ENCODE results near the gene WDR33.

WDR33 gene

DNA sequence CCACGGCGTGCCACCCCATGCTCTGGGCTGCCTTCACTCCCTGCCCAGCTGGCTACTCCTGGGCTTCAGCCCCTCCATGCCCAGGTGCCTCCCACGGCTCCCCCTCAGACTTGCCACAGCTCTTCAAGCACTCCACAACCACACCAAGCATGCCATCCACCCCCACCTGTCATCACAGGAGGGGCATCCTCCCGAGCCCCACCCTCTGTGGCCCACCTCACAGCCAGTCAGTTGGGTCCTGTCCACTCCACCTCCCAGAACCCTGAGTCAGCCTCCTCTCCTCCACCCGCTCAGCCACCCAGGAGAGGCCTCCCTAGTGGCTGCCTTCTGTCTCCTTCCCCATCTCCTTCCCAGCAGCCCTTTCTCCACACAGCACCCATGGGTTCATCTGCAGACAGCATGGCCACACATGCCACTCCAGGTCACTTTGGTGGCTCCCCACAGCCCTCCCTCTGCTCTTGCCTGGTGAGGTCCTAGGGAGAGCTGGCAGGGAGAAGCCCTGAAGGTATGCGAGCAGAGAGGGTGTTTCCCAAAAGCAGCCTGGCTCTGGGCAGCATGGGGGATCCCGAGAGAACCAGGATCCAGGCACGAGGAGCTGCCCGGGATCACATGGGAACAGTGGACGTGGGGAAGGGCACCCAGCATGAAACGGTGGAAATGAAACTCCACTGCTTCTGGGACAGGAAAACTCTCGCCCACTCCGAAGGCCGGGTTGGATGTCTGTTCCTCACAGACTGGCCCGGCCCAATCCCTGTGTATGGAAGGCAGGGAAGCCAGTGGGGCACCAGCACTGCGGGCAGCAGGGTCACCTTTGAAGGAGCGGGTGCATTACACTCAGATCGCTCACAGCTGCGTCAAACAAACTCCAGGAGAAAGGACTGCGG is 138.4 kb downstream of the WDR33 start:
- no peak for DNase-seq (ENCODE audit: low read depth)

DNA sequence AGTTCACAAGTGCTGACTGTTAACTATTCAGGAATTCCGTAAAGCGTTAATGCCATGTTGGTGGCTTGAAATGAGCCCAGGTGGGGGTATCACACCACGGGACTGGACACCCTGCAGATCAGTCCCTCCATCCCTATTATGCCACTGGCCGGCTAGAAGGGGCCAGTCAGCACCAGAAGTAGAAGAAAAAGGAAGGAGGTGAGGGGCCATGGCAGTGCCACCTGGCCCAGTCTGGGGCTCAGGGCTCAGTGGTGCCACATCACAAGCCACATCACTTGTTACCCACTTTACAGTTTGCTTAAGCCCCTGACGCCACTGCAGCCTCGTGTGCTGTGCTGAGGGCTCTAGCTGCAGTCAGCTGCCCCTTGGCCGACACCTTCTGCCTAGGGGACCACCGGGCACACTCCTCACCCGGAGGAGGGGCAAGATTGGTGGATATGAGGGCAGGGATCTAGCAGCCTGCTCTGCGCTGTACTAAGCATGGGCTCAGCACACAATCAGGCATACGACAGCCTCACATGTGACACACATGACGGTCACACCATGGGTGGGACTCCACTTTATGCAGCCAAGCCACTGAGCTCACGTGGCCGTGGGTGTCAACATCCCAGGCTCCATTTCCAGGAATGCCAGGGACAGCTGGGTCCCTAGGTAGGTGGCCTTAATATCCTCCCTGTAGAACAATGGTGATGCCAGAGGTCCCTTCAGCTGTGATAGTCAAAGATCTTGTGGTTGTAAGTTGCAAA is 139.2 kb downstream of the WDR33 start:
- no peak for DNase-seq (ENCODE audit: low read depth)

GRCh38 chr2:127670957-127671290 is 140.0 kb downstream of the WDR33 start:
- no peak for DNase-seq (ENCODE audit: low read depth)

DNA sequence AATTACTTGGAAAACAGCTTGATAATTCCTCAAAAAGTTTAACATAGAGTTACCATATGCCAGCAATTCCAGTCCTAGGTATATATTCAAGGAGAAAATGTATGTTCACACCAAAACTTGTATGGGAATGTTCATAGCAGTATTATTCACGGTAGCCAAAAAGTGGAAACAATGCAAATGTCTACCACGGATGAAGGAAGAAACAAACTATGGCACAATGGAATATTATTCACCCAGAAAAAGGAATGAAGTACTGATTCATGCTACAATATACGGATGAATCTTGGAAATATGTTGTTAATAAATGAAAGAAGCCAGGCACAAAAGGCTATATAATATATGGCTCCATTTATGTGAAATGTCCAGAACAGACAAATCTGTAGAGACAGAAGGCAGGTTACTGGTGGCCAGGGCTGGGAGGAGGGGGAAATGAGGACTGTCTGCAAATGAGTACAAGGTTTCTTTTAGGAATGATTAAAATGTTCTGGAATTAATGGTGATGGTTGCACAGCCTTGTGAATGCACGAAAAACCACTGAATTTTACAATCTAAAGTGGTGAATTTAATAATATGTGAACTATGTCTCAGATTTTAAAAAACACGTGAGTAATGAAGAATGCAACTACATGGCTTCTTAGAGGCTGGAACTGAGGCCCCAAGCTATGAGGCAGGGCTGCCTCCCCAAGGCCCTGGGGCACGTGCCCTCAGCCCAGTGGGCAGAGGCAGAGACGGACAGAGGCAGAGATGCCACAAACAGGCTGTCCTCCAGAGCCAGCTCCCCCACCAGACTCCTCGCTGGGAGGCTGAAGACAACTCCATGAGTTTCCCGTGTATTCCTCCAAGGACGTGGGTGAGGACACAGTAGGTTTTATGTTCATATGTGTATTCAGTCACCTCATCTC is 140.7 kb downstream of the WDR33 start:
- no peak for DNase-seq (ENCODE audit: low read depth)

DNA sequence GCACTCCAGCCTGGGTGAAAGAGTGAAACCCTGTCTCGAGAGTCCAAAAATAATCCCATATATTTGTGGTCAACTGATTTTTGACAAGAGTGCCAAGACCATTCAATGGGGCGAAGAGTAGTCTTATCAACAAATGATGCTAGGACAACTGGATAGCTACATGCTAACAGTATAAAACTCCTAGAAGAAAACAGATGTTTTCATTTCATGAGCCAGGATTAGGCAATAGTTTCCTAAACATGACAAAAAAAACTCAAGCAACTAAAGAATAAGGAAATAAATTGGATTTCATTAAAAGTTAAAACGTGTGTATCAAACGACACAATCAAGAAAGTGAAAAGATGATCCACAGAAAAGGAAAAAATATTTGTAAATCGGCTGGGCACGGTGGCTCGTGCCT is 141.9 kb downstream of the WDR33 start:
- DNase-seq (ENCODE audit: low read depth) = no peak

GRCh38 chr2:127665267-127665893 is 145.6 kb downstream of the WDR33 start:
- DNase-seq (ENCODE audit: low read depth) = no peak

DNA sequence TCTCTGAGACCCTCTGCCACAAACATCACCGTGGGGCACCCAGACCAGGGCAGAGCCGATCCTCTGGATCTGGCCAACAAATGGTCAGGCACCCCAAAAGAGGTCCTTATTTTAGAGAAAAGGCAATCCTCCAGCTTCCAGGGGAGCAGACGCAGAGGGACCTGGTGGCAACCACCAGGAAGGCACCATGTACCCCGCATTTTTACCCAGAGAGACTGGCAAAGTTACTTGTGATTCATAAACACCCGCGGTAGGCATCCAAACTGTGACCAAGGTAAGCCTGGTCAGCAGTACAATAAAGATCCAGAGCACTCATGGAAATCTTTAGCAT is 146.1 kb downstream of the WDR33 start:
- no peak for DNase-seq (ENCODE audit: low read depth)

DNA sequence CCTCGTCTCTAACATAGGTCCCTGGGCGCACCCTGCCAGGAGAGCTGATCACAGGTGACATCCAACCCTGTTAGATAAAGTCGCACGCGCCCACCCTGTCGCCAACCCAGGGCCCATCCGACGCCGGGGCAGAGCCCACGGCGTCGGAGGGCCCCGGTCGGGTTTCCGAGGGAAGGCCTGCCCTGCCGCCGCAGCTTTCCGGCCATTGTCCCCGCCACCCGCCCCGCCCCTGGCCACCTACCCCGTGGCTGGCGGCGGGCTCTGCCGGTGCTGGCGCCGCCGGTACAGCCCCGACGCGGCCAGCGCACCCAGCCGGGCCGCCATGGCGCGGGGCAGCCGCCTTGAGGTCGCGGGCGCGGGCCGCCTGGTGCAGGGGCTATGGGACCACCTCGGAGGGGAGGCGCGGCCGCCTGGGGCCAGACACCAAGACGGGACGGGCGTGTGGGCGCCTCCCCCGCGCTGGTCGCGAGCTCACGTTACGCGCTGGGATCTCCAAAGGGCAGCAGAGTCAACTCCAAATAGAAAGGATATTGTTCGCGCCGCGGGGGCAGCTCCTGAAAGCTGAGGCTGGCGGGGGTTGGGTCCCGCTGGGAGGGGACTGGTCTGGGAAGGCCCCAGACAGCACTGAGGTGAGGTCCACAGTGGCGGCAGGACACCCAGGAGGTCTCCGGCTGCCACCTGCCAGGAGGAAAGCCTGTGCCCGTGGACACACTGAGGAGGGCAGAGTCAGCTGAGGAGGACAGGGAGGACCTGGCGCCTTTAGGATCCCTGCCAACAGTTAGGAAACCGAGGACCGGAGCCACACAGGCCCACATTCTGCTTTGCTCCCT is 146.7 kb downstream of the WDR33 start:
- DNase-seq (ENCODE audit: low read depth) = no peak

DNA sequence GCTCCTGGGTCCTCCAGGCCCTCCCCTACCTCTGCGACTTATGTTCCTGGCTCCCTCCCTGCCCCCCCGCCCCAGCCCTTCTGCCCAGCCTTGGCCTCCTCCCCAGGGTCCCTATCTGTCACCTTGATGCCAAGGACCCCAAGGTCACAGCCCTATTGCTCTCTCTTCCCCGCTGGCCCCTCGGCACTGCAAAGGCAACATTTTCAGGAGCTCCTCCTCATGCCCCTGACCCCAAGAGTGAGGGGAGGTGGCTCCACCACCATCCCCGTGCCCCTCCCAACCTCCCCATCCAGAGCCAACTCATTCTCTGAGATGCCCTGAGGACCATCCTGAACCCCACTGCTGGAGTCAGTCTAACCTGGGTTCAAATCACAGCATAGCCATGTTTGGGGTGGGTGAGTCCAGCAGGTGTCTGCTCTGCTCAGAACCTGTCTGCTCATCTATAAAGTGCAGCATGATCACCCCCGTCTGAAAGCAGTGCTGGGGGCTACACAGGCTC is 147.4 kb downstream of the WDR33 start:
- DNase-seq (ENCODE audit: low read depth) = no peak

DNA sequence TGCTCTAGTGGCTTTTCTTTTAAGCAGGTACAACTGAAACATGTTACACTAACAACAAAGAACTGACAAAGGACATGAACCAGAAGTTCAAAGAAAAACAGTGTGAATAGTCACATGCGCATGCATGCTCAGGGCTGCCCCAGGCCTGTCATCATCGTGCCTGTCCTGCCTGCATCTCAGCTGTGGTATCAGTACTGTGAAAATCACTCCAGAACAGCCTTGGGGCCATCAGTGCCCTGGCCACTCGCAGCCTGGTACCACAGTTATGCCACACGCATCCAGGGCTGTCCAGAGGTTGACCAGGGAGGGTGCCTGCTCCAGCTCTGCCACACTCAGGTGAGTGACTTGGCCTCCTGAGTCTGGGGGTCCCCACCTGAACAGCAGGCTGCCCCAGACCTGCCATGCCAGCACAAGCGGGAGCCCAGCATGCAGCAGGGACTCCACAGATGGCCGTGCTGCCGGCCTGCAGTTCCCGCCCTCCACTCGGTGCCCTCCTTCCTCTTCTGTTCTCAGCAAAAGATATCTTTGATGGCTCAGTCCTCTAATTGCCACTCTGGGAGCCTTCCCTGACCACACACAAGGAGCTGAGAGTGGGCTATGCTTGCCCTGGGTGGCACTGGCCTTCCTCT is 147.9 kb downstream of the WDR33 start:
- DNase-seq (ENCODE audit: low read depth) = no peak

- no peak for DNase-seq (ENCODE audit: low read depth)
Measured at GRCh38 chr2:127661949-127662510, 148.9 kb downstream of the WDR33 start.

- no peak for DNase-seq (ENCODE audit: low read depth)
Measured at GRCh38 chr2:127661072-127661649, 149.8 kb downstream of the WDR33 start.

- DNase-seq (ENCODE audit: low read depth) = no peak
Measured at GRCh38 chr2:127660291-127660578, 150.7 kb downstream of the WDR33 start.

GRCh38 chr2:127659408-127660290 is 151.3 kb downstream of the WDR33 start:
- DNase-seq (ENCODE audit: low read depth) = no peak

GRCh38 chr2:127658641-127659407 is 152.1 kb downstream of the WDR33 start:
- DNase-seq (ENCODE audit: low read depth) = no peak

DNA sequence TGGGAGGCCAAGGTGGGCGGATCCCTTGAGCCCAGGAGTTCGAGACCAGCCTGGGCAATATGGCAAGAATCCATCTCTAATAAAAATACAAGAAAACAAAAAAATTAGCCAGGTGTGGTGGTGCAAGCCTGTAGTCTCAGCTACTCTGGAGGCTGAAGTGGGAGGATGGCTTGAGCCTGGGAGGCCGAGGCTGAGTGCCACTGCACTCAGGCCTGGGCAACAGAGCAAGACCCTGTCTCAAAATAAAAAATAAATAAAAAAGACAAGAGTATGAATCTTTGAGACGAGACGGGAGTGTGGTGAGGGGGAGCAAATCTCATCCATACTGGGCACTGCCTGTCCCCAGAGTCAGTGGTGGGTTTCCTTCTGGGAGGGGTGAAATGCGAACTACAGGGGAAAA is 152.8 kb downstream of the WDR33 start:
- DNase-seq (ENCODE audit: low read depth) = no peak

DNA sequence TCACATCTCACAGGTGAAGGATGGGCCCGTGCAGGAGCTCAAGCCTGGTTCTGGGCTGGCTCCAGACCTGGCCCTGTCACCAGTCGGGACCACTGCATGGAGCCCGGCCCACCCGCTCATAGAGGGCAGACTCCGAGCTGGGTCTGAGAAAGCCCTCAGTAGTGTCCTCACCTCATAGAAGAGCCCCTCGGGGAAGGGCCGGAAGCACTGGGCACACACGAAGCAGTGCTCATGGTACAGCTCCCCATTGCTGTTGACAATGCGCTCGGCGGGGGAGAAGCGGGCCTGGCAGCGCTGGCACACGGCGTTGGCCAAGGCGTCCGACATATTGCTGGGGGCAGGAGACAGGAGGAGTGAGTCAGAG is 153.8 kb downstream of the WDR33 start:
- no peak for DNase-seq (ENCODE audit: low read depth)

DNA sequence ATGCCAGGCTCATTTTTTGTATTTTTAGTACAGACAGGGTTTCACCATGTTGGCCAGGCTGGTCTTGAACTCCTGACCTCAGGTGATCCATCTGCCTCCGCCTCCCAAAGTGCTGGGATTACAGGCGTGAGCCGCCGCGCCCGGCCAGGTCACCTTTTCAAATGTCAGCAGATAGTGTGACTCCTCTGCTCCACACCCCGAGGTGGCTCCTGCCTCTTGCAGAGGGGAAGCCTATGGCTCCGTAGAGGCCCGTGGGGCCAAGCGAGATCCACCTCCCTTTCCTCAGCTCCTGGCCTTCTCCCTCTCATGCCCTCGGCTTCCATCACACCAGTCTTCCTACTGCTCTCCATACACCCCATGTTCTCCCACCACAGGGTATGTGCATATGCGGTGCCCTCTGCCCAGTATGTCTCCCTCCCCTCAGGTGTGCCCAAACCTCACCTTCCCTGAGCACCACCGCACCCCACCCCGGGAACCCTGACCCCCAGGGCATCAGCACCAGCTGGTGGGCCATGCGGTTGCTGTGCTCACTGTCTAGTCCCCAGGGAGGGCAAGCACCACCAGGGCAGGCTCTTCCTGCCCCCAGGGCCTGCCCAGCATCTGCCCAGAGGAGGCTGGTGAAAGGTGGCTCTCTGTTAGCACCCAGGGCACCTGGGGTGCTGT is 154.3 kb downstream of the WDR33 start:
- no peak for DNase-seq (ENCODE audit: low read depth)

Measured in stimulated activated CD8-positive, alpha-beta memory T cell treated with anti-CD3 and anti-CD28 coated beads, Interleukin-15, amount 100 ng/mL, for 1 hour (primary cell).